DLD1 (cell line): ENCODE results near the gene RPL36A.

Experiments used
- in situ Hi-C: cut with HindIII; loops from 2 replicates; pipeline ENCODE4 v1.10.0; 2017; ENCODE audit warnings: low sequenced_read_pairs

Gene RPL36A

DNA sequence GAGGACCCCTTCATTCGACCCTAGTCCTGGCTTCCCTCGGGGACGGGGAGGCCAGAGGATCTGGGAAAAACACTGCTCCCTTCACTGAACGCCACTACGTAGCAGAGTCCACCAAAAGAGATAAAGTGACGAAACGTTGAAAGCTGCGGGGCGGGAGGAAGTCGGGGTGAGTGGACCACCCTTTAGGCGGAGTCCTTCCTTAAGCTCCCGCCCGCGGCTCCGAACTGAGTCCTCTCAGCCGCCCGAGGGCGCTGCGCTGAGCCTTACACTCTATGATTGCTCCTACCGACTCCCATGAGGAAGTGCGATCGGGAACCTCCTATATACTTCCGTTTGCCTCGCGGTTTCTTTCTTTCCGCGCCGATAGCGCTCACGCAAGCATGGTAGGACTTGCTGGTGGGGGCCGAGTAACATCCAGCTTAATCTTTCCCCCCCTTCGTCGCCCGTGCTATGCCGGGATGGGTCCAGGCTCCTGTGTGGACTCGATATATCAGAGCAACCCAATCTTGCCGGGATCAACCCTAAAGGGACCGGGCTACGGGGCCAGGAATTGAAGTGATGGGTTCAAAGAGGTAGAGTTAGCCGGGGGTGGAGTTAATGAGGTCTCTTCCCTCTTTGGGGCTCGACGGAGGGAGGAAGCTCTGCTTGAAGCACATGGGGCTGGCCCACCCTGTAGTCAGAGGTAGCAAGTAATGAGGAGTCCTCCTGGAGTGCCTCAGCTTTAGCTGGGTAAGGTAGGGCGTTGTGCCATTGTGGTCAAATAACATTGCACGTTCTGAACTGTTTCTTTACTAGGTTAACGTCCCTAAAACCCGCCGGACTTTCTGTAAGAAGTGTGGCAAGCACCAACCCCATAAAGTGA lies at the start of gene RPL36A:
Gene RPL36A, plus strand, starts transcription at position 348 of the 862 bp plus-strand sequence. Its CDS starts 33 bp downstream, at position 381.
- in situ Hi-C loops: no loop called here

DNA sequence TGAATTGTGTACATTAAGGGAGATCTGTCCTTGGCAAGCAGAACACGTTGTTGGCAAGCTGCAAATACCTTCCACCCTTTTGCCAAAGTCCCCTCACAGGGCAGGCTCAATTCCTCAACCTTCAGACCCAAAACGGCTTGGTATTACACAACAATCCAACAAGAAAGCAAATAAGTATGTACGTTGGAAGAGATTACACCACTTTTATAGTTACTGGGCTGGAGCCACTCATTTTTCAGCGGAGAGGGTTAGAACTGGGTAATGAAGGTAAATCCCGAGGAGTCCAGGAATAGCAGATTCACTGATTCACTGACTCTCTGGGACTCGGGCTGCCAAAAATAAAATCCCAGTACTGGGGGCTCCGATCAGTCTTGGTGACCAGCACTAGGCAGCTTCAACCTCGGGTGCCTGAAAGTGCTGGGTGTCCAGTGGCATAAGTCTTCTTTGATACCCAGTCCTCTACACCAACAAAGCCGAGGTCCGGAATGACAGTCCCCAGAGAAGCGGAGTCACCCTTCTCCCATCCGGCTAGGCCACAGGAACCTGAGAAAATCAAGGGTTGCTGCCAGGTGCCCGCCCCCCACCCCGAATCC lies 42.9 kb upstream of the RPL36A start:
- in situ Hi-C loops: no loop called here

DNA sequence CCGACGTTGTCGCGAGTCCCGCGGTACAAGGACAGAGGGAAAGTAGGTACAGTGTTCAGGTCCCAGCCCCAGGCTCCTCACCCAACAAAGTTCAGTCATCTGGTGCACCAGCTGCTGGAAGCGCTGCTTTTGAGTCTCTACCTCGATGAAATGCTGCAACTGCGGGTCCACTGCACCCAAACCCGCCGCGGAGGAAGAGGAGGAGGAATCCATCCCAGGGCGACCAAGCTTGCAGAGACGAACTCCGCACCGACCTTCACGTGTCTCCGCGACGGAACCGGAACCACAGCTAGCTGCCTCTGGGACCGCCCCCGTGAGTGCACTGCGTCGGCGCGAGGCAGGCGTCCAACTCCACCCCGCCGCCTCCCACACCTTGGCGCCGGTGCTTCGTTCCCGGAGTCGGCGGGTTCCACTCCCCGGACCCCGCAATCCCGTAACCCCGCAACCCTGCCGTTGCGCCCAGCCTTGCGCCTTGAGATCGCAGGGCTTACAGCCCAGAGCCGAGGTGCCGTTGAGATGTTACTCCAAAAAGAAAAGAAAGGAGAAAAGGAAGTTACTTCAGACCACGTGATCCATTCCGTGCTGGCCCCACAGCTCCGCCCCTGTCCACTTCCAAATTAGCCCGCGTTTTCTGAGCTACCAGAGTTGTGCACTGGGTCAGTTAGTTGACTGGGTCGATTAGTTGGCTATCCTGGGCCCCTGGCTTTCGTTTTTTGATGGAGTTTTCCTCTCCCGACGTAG lies 42.2 kb upstream of the RPL36A start, which contains the start of gene TIMM8A:
Gene TIMM8A, minus strand, starts transcription at position 291 of the 741 bp plus-strand sequence. Its CDS starts 78 bp downstream, at position 213.
- in situ Hi-C loops: no loop called here

DNA sequence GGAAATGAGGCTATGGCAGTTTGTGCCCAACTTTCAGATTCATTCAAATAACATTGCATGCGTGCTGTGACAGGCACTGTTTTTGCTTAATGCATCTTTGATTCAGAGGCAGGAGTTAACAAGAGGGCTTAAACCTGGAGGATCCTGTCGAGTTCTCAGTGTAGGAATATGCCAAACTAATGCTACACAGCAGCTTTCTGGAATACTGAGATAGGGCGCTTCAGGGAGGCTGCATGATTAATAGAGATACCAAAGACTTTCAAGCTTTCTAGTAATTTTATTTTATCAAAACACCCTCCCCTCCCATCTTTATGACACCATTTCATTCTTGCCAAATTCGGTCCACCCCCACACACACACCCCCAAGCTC lies 41.6 kb upstream of the RPL36A start:
- in situ Hi-C loops: no loop called here

DNA sequence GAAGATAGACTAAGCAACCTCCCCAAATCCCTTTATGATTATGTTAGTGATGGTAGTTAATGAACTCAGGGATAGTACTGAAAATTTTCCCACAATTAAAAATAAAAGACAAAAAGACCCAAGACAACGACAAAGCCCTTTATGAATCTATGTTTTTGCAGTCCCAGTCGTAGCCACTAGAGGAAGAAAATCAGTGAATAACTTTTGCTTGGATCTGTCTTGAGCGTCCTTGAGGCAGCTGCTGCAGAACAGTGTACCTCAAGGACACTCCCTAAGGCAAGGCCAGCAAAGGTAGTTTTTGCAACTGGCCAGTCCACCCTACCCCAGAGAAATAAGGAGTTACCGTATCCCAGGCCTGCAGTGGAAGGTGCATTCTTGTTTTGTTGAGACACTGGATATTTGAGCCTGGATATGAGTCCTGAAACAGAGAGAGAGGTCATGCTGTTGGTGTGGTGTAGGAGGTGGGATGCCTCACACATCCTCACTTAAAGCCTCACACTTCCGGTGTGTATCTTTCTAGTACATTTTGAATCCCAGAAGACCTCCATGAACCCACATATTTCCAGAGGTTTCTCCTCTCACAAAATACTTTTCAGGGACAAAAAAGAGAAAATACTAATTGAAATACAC lies 33.5 kb upstream of the RPL36A start:
- in situ Hi-C loops: no loop called here

DNA sequence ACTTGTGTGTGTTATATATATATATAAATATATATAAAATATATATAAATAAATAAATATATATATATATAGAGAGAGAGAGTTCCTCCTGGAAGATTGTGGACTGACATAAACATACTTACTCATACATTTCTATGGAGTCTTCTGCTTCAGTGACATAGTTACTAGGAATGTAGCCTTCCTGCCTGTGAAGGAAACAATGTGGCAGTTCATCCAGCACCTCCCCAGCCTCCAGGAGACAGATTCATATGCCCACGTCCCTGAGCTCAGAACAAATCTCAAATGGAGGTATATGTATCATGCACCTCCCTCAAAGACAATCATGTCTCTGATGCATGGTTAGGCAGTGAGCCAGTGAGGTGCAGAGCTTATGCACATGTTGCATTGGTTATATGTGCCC lies 30.8 kb upstream of the RPL36A start:
- in situ Hi-C loops: no loop called here

DNA sequence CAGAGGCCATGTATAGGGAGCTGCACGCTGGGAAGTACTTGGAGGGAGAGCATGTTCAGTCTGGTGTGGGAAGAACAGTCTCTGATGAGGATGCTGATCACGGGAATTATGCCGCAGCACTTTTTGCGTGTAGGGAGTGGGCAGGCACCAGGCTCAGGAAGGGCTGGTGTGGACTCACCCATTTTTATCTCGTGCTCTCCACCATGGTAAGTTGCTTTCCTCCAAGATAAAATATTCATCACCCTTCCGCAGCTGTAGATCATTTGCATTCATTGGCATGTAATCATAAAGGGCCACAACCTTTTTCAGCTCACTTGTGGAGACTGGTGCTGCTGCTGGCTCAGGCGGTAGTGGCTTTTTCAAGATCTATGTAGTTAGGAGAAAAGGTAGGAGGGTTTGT lies 30.4 kb upstream of the RPL36A start:
- in situ Hi-C loops: no loop called here

GRCh38 chrX:101362116-101362515 lies 28.7 kb upstream of the RPL36A start:
- in situ Hi-C loops: no loop called here

DNA sequence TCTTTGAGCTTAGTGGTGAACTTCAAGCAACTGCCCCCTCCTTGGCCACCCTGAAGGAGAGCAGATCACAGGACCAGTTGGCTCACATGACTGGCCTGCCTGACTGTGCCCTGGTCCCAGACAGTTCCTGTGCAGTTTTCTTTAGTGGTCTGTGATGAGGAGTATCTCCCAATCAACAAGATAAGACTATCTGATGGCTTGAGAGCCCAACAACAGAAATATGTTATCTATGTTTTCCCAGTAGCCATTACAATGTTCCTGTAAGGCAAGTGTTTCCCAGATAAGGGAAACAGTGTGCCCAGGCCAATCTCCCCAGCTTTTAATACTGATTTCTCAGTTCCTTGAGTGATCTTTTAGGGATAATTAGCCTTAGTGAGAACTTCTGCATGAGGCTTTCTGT lies 28.1 kb upstream of the RPL36A start:
- in situ Hi-C loops: no loop called here

DNA sequence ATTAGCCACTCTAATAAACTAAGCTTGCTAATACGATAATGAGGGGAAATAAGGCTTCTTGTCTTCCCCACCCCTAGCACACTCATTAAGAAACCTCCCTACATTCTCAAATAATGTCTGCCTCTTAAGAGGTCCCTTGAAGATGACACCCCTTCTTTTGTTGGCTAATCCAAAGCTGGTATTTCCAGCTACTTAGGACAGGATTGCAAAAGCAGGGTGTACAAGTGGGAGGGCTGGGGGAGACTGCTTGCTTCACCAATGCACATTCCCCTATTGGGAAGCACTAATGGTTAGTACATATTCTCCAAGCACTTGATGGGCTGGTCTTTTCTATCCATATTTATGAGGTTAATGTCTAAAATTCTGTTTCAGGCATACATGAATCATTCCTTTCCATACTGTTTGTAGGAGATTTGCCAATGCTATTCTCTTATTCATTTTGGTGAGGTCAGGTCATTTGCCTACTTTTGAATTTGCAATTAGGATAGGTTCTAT lies 25.5 kb upstream of the RPL36A start:
- in situ Hi-C loops: no loop called here

DNA sequence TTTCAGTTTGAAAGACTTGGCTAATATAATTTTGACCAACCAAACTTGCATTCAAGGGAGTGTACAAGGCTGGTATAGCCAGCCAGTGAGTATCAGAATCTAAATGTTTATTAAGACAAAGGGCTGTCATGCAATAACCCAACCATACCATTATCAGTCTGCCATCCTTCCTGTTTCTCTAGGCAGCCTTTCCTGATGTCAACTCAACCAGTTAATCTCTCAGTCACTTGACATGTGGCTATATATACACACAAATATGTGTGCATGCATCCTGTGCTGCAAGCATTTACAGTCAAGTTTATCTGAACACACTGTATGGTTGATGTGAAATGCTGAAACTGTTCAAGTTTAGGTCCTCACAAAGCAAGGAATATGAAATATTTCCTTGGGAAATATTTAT lies 22.0 kb upstream of the RPL36A start:
- in situ Hi-C loops: no loop called here

GRCh38 chrX:101369687-101370086 lies 21.1 kb upstream of the RPL36A start:
- in situ Hi-C loops: no loop called here

- in situ Hi-C loops: no loop called here
Observed at GRCh38 chrX:101370888-101371504, 19.8 kb upstream of the RPL36A start.

DNA sequence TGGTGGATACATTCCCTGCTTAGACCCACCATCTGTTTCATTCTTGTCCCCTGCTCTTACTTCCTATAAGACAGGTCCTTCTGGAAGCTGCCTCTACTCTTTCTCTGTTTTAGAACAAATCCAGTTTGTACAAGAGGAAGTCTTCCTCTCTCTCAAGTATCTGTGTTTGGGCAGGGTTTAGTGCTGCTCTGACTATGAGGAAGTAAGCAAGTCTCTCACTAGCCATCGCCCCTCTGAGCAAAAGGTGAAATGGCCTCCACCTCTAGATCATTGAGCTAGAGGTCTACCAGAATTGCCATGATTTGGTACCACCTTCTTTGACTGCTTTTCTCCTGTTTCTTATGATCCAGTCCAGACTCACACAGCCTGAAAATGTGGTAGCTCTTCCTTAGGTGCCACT lies 13.3 kb upstream of the RPL36A start:
- in situ Hi-C loops: no loop called here

DNA sequence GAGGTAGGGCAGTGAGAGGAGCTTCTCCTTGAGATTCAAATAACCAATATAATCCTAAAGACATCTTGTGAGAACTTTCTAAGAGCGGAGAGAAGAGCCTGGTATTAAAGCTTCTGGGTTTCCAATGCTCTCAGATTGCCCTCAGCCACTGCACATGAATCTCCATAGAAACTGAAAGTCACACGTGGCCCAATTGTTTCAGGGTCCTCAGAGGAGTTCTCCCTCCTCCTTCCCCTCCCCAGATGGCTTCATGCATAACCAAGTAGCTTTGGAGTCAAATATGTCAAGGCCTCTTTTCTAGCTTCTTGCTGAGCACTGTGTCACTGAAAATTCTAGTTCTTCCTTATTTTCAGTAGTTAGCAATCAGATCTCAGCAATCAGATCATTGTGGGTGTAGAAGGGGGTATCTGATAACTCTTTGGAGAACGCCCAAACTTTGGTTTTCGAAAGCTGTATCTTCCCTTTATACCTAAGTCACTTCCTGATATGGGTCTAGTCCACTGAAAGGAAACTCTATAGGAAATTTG lies 7.1 kb upstream of the RPL36A start:
- in situ Hi-C loops: no loop called here

GRCh38 chrX:101385026-101385684 lies 5.7 kb upstream of the RPL36A start:
- in situ Hi-C loops: no loop called here

- in situ Hi-C loops: no loop called here
Observed at GRCh38 chrX:101385795-101386541, 4.8 kb upstream of the RPL36A start, which contains the start of gene BTK. TSS of gene BTK (minus strand) at chrX:101386191. CDS start at chrX:101375284, 10,907 bp downstream.

DNA sequence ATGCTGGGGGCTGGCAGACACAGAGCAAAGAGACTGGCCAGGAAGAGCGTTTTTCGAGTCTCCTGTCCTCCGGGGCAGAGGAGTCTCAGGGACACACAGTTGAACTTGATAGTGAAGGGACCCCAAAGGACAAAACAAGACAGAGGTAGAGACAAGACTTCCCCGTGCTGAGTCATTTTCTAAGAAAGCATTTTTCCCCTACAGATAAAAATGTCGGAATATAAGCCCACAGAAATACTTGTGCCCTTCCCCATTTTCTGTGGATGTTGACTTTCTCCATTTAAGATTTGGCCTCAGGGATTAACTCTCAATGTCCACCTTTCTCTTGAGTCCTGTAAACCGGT lies 4.3 kb upstream of the RPL36A start:
- in situ Hi-C loops: no loop called here

DNA sequence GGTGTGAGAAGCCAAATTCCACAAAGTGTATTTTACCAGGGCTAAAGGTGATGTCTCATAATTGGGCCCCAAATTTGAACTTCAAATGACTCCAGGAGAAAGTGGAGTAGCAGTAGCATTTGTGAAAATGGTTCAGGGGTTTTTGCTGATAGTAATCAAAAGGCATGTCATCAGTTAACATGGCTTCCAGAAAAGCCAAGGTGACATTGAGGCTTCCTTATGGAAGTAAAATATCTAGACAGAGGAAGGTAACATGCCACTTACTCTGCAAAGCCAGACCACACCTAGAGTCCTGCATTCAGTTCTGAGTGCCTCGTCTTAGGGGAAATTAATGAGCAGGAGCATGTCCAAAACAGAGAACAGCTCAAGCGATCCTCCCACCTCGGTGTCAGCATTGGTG lies 2.2 kb upstream of the RPL36A start:
- in situ Hi-C loops: no loop called here
